ENCODE data around the gene VEGFB.

Gene VEGFB

GRCh38 chr11:64207256-64208085, 26.9 kb upstream of the VEGFB start:
- peaks cover 64% of the 10 kb centered on the region for H3K4me1 Mint-ChIP-seq (ENCODE audit: low read depth)
- H3K27ac Mint-ChIP-seq: peak overlapping the region; percentile 99
- peaks cover 97% of the 10 kb centered on the region for H3K36me3 Mint-ChIP-seq (ENCODE audit: low read depth)
- H3K9me3 Mint-ChIP-seq: no peaks in the 10 kb centered on the region
- peak; percentile 90 for DNase-seq
- H3K4me3 Mint-ChIP-seq: peak overlapping the region; percentile 98
- no peaks in the 10 kb centered on the region for H3K27me3 Mint-ChIP-seq

- Mint-ChIP-seq H3K4me1 (ENCODE audit: low read depth) (peaks cover 62% of the 10 kb centered on the region), H3K36me3 (ENCODE audit: low read depth) (peaks cover 95% of the 10 kb centered on the region), H3K27me3 (no peaks in the 10 kb centered on the region), H3K27ac (peak overlapping the region; percentile 99), H3K9me3 (no peaks in the 10 kb centered on the region), H3K4me3 (peak overlapping the region; percentile 98)
- no peak for DNase-seq
Measured at GRCh38 chr11:64208086-64208795, 26.1 kb upstream of the VEGFB start.

GRCh38 chr11:64208796-64209562, 25.4 kb upstream of the VEGFB start:
- no peaks in the 10 kb centered on the region for H3K27me3 Mint-ChIP-seq
- peaks cover 61% of the 10 kb centered on the region for H3K4me1 Mint-ChIP-seq (ENCODE audit: low read depth)
- peak overlapping the region; percentile 98 for H3K4me3 Mint-ChIP-seq
- H3K27ac Mint-ChIP-seq: peak overlapping the region; percentile 99
- H3K9me3 Mint-ChIP-seq: no peaks in the 10 kb centered on the region
- no peak for DNase-seq
- peaks cover 93% of the 10 kb centered on the region for H3K36me3 Mint-ChIP-seq (ENCODE audit: low read depth)

- DNase-seq: no peak
- peak overlapping the region; percentile 99 for H3K27ac Mint-ChIP-seq
- H3K4me1 Mint-ChIP-seq (ENCODE audit: low read depth): peaks cover 60% of the 10 kb centered on the region
- H3K4me3 Mint-ChIP-seq: peak overlapping the region; percentile 98
- no peaks in the 10 kb centered on the region for H3K9me3 Mint-ChIP-seq
- no peaks in the 10 kb centered on the region for H3K27me3 Mint-ChIP-seq
- H3K36me3 Mint-ChIP-seq (ENCODE audit: low read depth): peaks cover 93% of the 10 kb centered on the region
Measured at GRCh38 chr11:64209563-64209843, 24.9 kb upstream of the VEGFB start.

GRCh38 chr11:64210301-64211020, 23.9 kb upstream of the VEGFB start:
- H3K4me3 Mint-ChIP-seq: peak overlapping the region; percentile 6
- H3K4me1 Mint-ChIP-seq (ENCODE audit: low read depth): peaks cover 63% of the 10 kb centered on the region
- H3K9me3 Mint-ChIP-seq: no peaks in the 10 kb centered on the region
- DNase-seq: no peak
- H3K27me3 Mint-ChIP-seq: no peaks in the 10 kb centered on the region
- H3K27ac Mint-ChIP-seq: peak overlapping the region; percentile 99
- peaks cover 93% of the 10 kb centered on the region for H3K36me3 Mint-ChIP-seq (ENCODE audit: low read depth)

GRCh38 chr11:64211181-64211872, 23.1 kb upstream of the VEGFB start:
- peaks cover 55% of the 10 kb centered on the region for H3K4me1 Mint-ChIP-seq (ENCODE audit: low read depth)
- no peaks in the 10 kb centered on the region for H3K9me3 Mint-ChIP-seq
- peaks cover 92% of the 10 kb centered on the region for H3K36me3 Mint-ChIP-seq (ENCODE audit: low read depth)
- no peak overlapping the region for H3K4me3 Mint-ChIP-seq
- DNase-seq: no peak
- H3K27ac Mint-ChIP-seq: peak overlapping the region; percentile 85
- no peaks in the 10 kb centered on the region for H3K27me3 Mint-ChIP-seq

GRCh38 chr11:64216879-64217278, 17.5 kb upstream of the VEGFB start:
- Mint-ChIP-seq H3K4me3 (no peak overlapping the region), H3K9me3 (no peaks in the 10 kb centered on the region), H3K27ac (peak overlapping the region; percentile 52), H3K27me3 (no peaks in the 10 kb centered on the region), H3K36me3 (ENCODE audit: low read depth) (peaks cover 91% of the 10 kb centered on the region), H3K4me1 (ENCODE audit: low read depth) (peaks cover 31% of the 10 kb centered on the region)
- no peak for DNase-seq

GRCh38 chr11:64218628-64219353, 15.6 kb upstream of the VEGFB start:
- Mint-ChIP-seq H3K4me1 (ENCODE audit: low read depth) (peaks cover 20% of the 10 kb centered on the region), H3K4me3 (no peak overlapping the region), H3K9me3 (no peaks in the 10 kb centered on the region), H3K36me3 (ENCODE audit: low read depth) (peaks cover 90% of the 10 kb centered on the region), H3K27ac (peak overlapping the region; percentile 34), H3K27me3 (no peaks in the 10 kb centered on the region)
- DNase-seq: no peak

GRCh38 chr11:64219354-64219684, 15.1 kb upstream of the VEGFB start:
- DNase-seq: no peak
- no peak overlapping the region for H3K4me3 Mint-ChIP-seq
- H3K9me3 Mint-ChIP-seq: no peaks in the 10 kb centered on the region
- peak overlapping the region; percentile 34 for H3K27ac Mint-ChIP-seq
- H3K4me1 Mint-ChIP-seq (ENCODE audit: low read depth): peaks cover 18% of the 10 kb centered on the region
- H3K36me3 Mint-ChIP-seq (ENCODE audit: low read depth): peaks cover 90% of the 10 kb centered on the region
- no peaks in the 10 kb centered on the region for H3K27me3 Mint-ChIP-seq

GRCh38 chr11:64219755-64220154, 14.6 kb upstream of the VEGFB start:
- Mint-ChIP-seq H3K36me3 (ENCODE audit: low read depth) (peaks cover 90% of the 10 kb centered on the region), H3K27ac (peak overlapping the region; percentile 34), H3K4me1 (ENCODE audit: low read depth) (peaks cover 15% of the 10 kb centered on the region), H3K27me3 (no peaks in the 10 kb centered on the region), H3K4me3 (no peak overlapping the region), H3K9me3 (no peaks in the 10 kb centered on the region)
- no peak for DNase-seq

GRCh38 chr11:64220271-64220670, 14.1 kb upstream of the VEGFB start:
- Mint-ChIP-seq H3K4me1 (ENCODE audit: low read depth) (peaks cover 15% of the 10 kb centered on the region), H3K27ac (peak overlapping the region; percentile 37), H3K9me3 (no peaks in the 10 kb centered on the region), H3K4me3 (no peak overlapping the region), H3K36me3 (ENCODE audit: low read depth) (peaks cover 90% of the 10 kb centered on the region), H3K27me3 (no peaks in the 10 kb centered on the region)
- no peak for DNase-seq

GRCh38 chr11:64220798-64221197, 13.6 kb upstream of the VEGFB start:
- no peaks in the 10 kb centered on the region for H3K27me3 Mint-ChIP-seq
- no peak for DNase-seq
- H3K4me3 Mint-ChIP-seq: no peak overlapping the region
- peaks cover 17% of the 10 kb centered on the region for H3K4me1 Mint-ChIP-seq (ENCODE audit: low read depth)
- peak overlapping the region; percentile 26 for H3K27ac Mint-ChIP-seq
- H3K9me3 Mint-ChIP-seq: no peaks in the 10 kb centered on the region
- peaks cover 88% of the 10 kb centered on the region for H3K36me3 Mint-ChIP-seq (ENCODE audit: low read depth)

- Mint-ChIP-seq H3K9me3 (no peaks in the 10 kb centered on the region), H3K4me3 (no peak overlapping the region), H3K4me1 (ENCODE audit: low read depth) (peaks cover 22% of the 10 kb centered on the region), H3K27ac (peak overlapping the region; percentile 57), H3K36me3 (ENCODE audit: low read depth) (peaks cover 88% of the 10 kb centered on the region), H3K27me3 (no peaks in the 10 kb centered on the region)
- no peak for DNase-seq
Measured at GRCh38 chr11:64222651-64223000, 11.8 kb upstream of the VEGFB start.

Data from activated T-cell treated with anti-CD3 and anti-CD28 coated beads, Interleukin-2, amount 50 U/mL, for 24 hours (primary cell).